Neural progenitor cell (in vitro differentiated cells): ENCODE data around the gene WDR45. TPM values are rescaled to one million over a fixed set of nuclear protein-coding genes. Genes with fewer than 3 reads are reported as not detected.

Experiments used
- DNase-seq: peaks from one replicate; pipeline ENCODE4 v3.0.0-alpha.2; 2016; ENCODE audit warnings: low spot score
- H2AFZ ChIP-seq: fragments of 200-600 bp; sonication (generic); replicated peaks from 2 replicates; pipeline ENCODE4 v1.6.1; 2016; ENCODE audit warnings: antibody characterized with exemption
- H3F3A ChIP-seq: fragments of 200-600 bp; sonication (generic); 2 replicates; pipeline ENCODE4 v1.6.1; 2016; ENCODE audit warnings: antibody characterized with exemption, low read depth
- H3K27ac ChIP-seq: fragments of 200-600 bp; sonication (generic); 2 replicates; pipeline ENCODE4 v1.5.1; 2016; ENCODE audit warnings: mild to moderate bottlenecking
- H3K27me3 ChIP-seq: fragments of 200-600 bp; sonication (generic); 2 replicates; pipeline ENCODE4 v1.6.1; 2016; ENCODE audit warnings: mild to moderate bottlenecking, moderate library complexity
- H3K36me3 ChIP-seq: fragments of 200-600 bp; sonication (generic); 2 replicates; pipeline ENCODE4 v1.5.1; 2016
- H3K4me1 ChIP-seq: fragments of 200-600 bp; sonication (generic); 2 replicates; pipeline ENCODE4 v1.6.1; 2016; ENCODE audit warnings: mixed run types
- H3K4me2 ChIP-seq: fragments of 200-600 bp; sonication (generic); 2 replicates; pipeline ENCODE4 v1.6.1; 2016
- H3K4me3 ChIP-seq: fragments of 200-600 bp; sonication (generic); 2 replicates; pipeline ENCODE4 v1.5.1; 2016
- H3K79me2 ChIP-seq: fragments of 200-600 bp; sonication (generic); 2 replicates; pipeline ENCODE4 v1.6.1; 2016; ENCODE audit warnings: low read depth
- H3K9ac ChIP-seq: fragments of 200-600 bp; sonication (generic); 2 replicates; pipeline ENCODE4 v1.6.1; 2016
- H3K9me3 ChIP-seq: fragments of 200-600 bp; sonication (generic); 2 replicates; pipeline ENCODE4 v1.5.1; 2016; ENCODE audit warnings: low read depth
- H4K20me1 ChIP-seq: fragments of 200-600 bp; sonication (generic); 2 replicates; pipeline ENCODE4 v1.6.1; 2016; ENCODE audit warnings: low read depth
- H3K27ac Mint-ChIP-seq: 3 replicates; pipeline ENCODE4 v1.8.0; 2021; ENCODE audit warnings: mixed read lengths
- H3K27me3 Mint-ChIP-seq: 2 replicates; pipeline ENCODE4 v1.8.0; 2022; ENCODE audit warnings: low read depth, mild to moderate bottlenecking, inconsistent platforms, moderate library complexity, mixed read lengths; ENCODE audit not compliant: insufficient read depth
- H3K36me3 Mint-ChIP-seq: 3 replicates; pipeline ENCODE4 v1.8.0; 2021; ENCODE audit warnings: mixed read lengths
- H3K4me1 Mint-ChIP-seq: 3 replicates; pipeline ENCODE4 v1.8.0; 2021; ENCODE audit warnings: mixed read lengths
- H3K4me3 Mint-ChIP-seq: 3 replicates; pipeline ENCODE4 v1.8.0; 2021; ENCODE audit warnings: mild to moderate bottlenecking, moderate library complexity, mixed read lengths
- H3K9me3 Mint-ChIP-seq: 3 replicates; pipeline ENCODE4 v1.8.0; 2020; ENCODE audit warnings: mixed read lengths
- EZH2 ChIP-seq: fragments of 200-600 bp; sonication (generic); IDR thresholded peaks from 2 replicates; pipeline ENCODE4 v1.6.1; 2017; ENCODE audit warnings: antibody characterized with exemption, mild to moderate bottlenecking, moderate library complexity
- EZH2phosphoT487 ChIP-seq: fragments of 200-600 bp; sonication (generic); IDR thresholded peaks from 2 replicates; pipeline ENCODE4 v1.6.1; 2017; ENCODE audit warnings: antibody characterized with exemption
- total RNA-seq: library from RNA; depleted of rRNA; stranded (reverse); fragments of >200 nt; gene quantifications from 2 replicates; pipeline ENCODE4 v1.2.3, GENCODE V29; 2015; ENCODE audit warnings: low replicate concordance
- TF ChIP-seq, protein P1 (sequence below): fragments of 200-600 bp; sonication (generic); IDR thresholded peaks from 2 replicates; pipeline ENCODE4 v1.5.1; 2017; ENCODE audit warnings: antibody characterized with exemption, mild to moderate bottlenecking

WDR45 gene
- total RNA-seq, 1 donor from 2014 or later = 19.7 TPM

DNA sequence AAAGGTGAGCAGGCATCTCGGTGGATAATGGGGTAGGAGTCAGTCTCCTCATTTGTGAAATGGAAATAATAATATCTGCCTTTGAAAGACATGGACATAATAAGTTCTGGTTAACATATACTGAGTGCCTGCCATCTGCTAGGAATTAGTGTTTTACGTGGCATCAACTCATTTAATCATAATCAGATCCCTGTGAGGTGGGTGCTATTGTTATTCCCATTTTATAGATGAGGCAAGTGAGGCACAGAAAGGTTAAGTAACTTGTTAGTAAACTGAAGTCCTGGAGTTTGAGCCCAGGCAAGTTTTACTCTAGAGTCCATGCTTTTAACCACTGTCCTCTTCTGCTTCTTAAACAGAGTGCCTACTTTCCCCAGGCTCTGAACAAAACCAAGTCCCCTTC lies 13.4 kb downstream of the WDR45 start:
- Histone ChIP-seq H3K4me1 (no peaks in the 10 kb centered on the region), H3K27ac (no peak overlapping the region), H3K4me2 (no peak overlapping the region), H3F3A (no peaks in the 10 kb centered on the region), H3K36me3 (no peaks in the 10 kb centered on the region), H3K27me3 (no peaks in the 10 kb centered on the region), H3K4me3 (no peak overlapping the region), H3K9ac (no peak overlapping the region), H3K9me3 (no peaks in the 10 kb centered on the region), H3K79me2 (no peaks in the 10 kb centered on the region), H2AFZ (no peak overlapping the region), H4K20me1 (no peaks in the 10 kb centered on the region)
- Mint-ChIP-seq H3K4me3 (no peak overlapping the region), H3K27me3 (peaks cover 8% of the 10 kb centered on the region), H3K36me3 (peaks cover 4% of the 10 kb centered on the region), H3K9me3 (peaks cover 17% of the 10 kb centered on the region), H3K27ac (no peak overlapping the region), H3K4me1 (peaks cover 3% of the 10 kb centered on the region)
- no peak for DNase-seq
- TF ChIP-seq EZH2 (no peak), EZH2phosphoT487 (no peak)
- TF ChIP-seq, protein P1, sequence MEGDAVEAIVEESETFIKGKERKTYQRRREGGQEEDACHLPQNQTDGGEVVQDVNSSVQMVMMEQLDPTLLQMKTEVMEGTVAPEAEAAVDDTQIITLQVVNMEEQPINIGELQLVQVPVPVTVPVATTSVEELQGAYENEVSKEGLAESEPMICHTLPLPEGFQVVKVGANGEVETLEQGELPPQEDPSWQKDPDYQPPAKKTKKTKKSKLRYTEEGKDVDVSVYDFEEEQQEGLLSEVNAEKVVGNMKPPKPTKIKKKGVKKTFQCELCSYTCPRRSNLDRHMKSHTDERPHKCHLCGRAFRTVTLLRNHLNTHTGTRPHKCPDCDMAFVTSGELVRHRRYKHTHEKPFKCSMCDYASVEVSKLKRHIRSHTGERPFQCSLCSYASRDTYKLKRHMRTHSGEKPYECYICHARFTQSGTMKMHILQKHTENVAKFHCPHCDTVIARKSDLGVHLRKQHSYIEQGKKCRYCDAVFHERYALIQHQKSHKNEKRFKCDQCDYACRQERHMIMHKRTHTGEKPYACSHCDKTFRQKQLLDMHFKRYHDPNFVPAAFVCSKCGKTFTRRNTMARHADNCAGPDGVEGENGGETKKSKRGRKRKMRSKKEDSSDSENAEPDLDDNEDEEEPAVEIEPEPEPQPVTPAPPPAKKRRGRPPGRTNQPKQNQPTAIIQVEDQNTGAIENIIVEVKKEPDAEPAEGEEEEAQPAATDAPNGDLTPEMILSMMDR = no peak

DNA sequence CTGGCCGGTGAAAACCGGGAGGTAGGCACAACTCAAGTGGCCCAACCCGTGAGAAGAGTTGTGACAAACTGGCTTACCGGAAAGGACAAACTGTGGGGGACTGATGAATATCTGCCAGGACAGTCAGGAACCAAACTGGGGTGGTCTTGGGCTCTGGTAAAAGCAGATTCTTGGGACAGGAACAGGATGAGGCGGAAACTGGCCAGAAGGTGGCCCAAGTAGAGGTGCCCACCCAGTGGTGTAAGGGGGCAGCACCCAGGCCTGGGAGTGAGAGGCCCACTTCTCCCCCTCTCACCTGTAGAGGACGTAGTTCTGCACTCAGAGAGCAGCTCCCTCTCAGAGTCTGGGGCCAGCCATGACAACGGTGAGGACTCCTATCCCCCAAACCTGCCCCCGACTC lies 15.0 kb downstream of the WDR45 start:
- Mint-ChIP-seq H3K27ac (no peak overlapping the region), H3K9me3 (peaks cover 16% of the 10 kb centered on the region), H3K27me3 (peaks cover 7% of the 10 kb centered on the region), H3K36me3 (peaks cover 4% of the 10 kb centered on the region), H3K4me3 (no peak overlapping the region), H3K4me1 (peaks cover 4% of the 10 kb centered on the region)
- H3K79me2 ChIP-seq = no peaks in the 10 kb centered on the region
- H3K4me2 ChIP-seq = no peak overlapping the region
- no peak overlapping the region for H3K4me3 ChIP-seq
- H4K20me1 ChIP-seq = no peaks in the 10 kb centered on the region
- no peak for DNase-seq
- no peaks in the 10 kb centered on the region for H3F3A ChIP-seq
- H3K4me1 ChIP-seq = no peaks in the 10 kb centered on the region
- no peak for TF ChIP-seq EZH2
- TF ChIP-seq, protein P1 = no peak
- no peak for TF ChIP-seq EZH2phosphoT487
- no peak overlapping the region for H2AFZ ChIP-seq
- no peak overlapping the region for H3K9ac ChIP-seq
- no peaks in the 10 kb centered on the region for H3K9me3 ChIP-seq
- H3K27me3 ChIP-seq = no peaks in the 10 kb centered on the region
- H3K27ac ChIP-seq = no peak overlapping the region
- H3K36me3 ChIP-seq = no peaks in the 10 kb centered on the region

DNA sequence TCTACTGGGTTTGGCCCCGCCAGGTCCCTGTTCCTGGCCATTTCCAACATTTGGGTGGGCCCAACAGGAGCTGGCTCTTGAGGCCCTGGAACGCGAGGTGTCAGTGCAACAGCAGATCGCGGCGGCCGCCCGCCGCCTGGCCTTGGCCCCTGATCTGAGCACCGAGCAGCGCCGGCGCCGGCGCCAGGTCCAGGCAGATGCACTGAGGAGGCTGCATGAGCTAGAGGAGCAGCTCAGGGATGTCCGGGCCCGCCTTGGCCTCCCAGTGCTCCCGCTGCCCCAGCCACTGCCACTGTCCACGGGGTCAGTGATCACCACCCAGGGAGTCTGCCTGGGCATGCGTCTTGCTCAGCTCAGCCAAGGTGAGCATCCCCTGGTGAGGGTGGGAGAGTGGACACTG lies 15.4 kb downstream of the WDR45 start:
- peaks cover 9% of the 10 kb centered on the region for H3K27me3 Mint-ChIP-seq
- no peak for TF ChIP-seq EZH2phosphoT487
- TF ChIP-seq EZH2 = no peak
- TF ChIP-seq, protein P1 = no peak
- DNase-seq = no peak
- Histone ChIP-seq H3K27ac (no peak overlapping the region), H3K79me2 (no peaks in the 10 kb centered on the region), H3K27me3 (no peaks in the 10 kb centered on the region), H3K4me2 (no peak overlapping the region), H3K4me1 (no peaks in the 10 kb centered on the region), H3K36me3 (no peaks in the 10 kb centered on the region), H3K9ac (no peak overlapping the region), H3K4me3 (no peak overlapping the region), H3K9me3 (no peaks in the 10 kb centered on the region), H2AFZ (no peak overlapping the region), H4K20me1 (no peaks in the 10 kb centered on the region), H3F3A (no peaks in the 10 kb centered on the region)
- peaks cover 4% of the 10 kb centered on the region for H3K36me3 Mint-ChIP-seq
- H3K27ac Mint-ChIP-seq = no peak overlapping the region
- H3K4me1 Mint-ChIP-seq = peaks cover 4% of the 10 kb centered on the region
- peaks cover 16% of the 10 kb centered on the region for H3K9me3 Mint-ChIP-seq
- H3K4me3 Mint-ChIP-seq = no peak overlapping the region
